Prostate gland (tissue), 2 donors: ENCODE results near the gene BIK.

ENCODE experiments used
- CTCF ChIP-seq, 4 experiments: fragments of 200-600 bp in 2 of 4; fragments of 450-650 bp in 2 of 4; sonication (generic) in 2 of 4; IDR thresholded peaks; 1 replicate in 3 of 4; 2 replicates in 1 of 4; pipeline ENCODE4 v1.5.1; 2016 to 2019; ENCODE audit warnings: antibody characterized with exemption in 4 of 4, mild to moderate bottlenecking in 2 of 4, moderate library complexity in 2 of 4
- POLR2A ChIP-seq: fragments of 450-650 bp; IDR thresholded peaks from one replicate; pipeline ENCODE4 v1.6.1; 2016; ENCODE audit warnings: antibody characterized with exemption, mild to moderate bottlenecking
- POLR2AphosphoS5 ChIP-seq: sonication (generic); formaldehyde crosslinking; IDR thresholded peaks from one replicate; pipeline ENCODE4 v1.6.1; 2017; ENCODE audit warnings: antibody characterized with exemption

- TF ChIP-seq CTCF (IDR thresholded peaks at IDR 0.05), result no peak
- TF ChIP-seq POLR2A, result no peak
- no peak for TF ChIP-seq POLR2AphosphoS5
Observed at GRCh38 chr22:43168471-43169309, 58.1 kb downstream of the BIK start.
